Measurements from ENCODE around the gene RBPMS2. TPM values are rescaled to one million over a fixed set of nuclear protein-coding genes. Genes with fewer than 3 reads are reported as not detected.

RBPMS2 gene
- polyA plus RNA-seq, 1 donor from 2014 or later, result not detected

DNA sequence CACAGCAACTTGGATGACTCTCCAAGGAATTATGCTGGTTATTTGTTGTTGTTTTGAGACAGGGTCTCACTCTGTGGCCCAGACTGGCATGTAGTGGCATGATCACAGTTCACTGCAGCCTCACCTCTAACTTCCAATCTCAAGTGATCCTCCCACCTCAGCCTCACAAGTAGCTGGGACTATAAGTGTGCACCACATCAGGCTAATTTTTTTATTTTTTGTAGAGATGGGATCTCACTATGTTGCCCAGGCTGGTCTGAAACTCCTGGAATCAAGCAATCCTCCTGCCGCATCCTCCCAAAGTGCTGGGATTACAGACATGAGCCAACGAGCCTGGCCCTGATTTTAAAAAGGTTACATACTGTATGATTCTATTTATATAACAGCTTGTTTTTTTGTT is 63.0 kb downstream of the RBPMS2 start:
- H3K9ac ChIP-seq (ENCODE audit: low read length), result no peak overlapping the region
- H3K27me3 ChIP-seq (ENCODE audit: insufficient read depth, low read depth, low read length), result no peaks in the 10 kb centered on the region
- TF ChIP-seq EP300 (conservative IDR thresholded peaks at IDR 0.05; ENCODE audit: poor library complexity, severe bottlenecking), result no peak
- no peaks in the 10 kb centered on the region for H3F3A ChIP-seq (ENCODE audit: insufficient read depth, low read length, poor library complexity, severe bottlenecking)
- H2AFZ ChIP-seq (ENCODE audit: low read depth, low read length), result no peak overlapping the region
- H3K36me3 ChIP-seq (ENCODE audit: insufficient read depth, low read length), result no peaks in the 10 kb centered on the region
- no peak overlapping the region for H3K27ac ChIP-seq (ENCODE audit: low read length)
- H3K9me3 ChIP-seq (ENCODE audit: low read length), result no peaks in the 10 kb centered on the region
- H4K20me1 ChIP-seq (ENCODE audit: insufficient read depth), result no peaks in the 10 kb centered on the region
- H3K4me3 ChIP-seq (ENCODE audit: low read length), result no peak overlapping the region
- no peaks in the 10 kb centered on the region for H3K79me2 ChIP-seq (replicated peaks; ENCODE audit: insufficient read depth, low read length)
- H3K4me2 ChIP-seq (ENCODE audit: low read length), result no peak overlapping the region
- no peaks in the 10 kb centered on the region for H3K9me2 ChIP-seq (ENCODE audit: insufficient read depth, low read length)

GRCh38 chr15:64710676-64711428 is 64.5 kb downstream of the RBPMS2 start:
- TF ChIP-seq, protein P1, sequence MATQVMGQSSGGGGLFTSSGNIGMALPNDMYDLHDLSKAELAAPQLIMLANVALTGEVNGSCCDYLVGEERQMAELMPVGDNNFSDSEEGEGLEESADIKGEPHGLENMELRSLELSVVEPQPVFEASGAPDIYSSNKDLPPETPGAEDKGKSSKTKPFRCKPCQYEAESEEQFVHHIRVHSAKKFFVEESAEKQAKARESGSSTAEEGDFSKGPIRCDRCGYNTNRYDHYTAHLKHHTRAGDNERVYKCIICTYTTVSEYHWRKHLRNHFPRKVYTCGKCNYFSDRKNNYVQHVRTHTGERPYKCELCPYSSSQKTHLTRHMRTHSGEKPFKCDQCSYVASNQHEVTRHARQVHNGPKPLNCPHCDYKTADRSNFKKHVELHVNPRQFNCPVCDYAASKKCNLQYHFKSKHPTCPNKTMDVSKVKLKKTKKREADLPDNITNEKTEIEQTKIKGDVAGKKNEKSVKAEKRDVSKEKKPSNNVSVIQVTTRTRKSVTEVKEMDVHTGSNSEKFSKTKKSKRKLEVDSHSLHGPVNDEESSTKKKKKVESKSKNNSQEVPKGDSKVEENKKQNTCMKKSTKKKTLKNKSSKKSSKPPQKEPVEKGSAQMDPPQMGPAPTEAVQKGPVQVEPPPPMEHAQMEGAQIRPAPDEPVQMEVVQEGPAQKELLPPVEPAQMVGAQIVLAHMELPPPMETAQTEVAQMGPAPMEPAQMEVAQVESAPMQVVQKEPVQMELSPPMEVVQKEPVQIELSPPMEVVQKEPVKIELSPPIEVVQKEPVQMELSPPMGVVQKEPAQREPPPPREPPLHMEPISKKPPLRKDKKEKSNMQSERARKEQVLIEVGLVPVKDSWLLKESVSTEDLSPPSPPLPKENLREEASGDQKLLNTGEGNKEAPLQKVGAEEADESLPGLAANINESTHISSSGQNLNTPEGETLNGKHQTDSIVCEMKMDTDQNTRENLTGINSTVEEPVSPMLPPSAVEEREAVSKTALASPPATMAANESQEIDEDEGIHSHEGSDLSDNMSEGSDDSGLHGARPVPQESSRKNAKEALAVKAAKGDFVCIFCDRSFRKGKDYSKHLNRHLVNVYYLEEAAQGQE (IDR thresholded peaks at IDR 0.05; ENCODE audit: borderline replicate concordance), result no peak
- TF ChIP-seq RAD21 (conservative IDR thresholded peaks at IDR 0.05), result no peak
- no peak for TF ChIP-seq POLR2AphosphoS5 (IDR thresholded peaks at IDR 0.05)
- no peak for TF ChIP-seq EZH2 (IDR thresholded peaks at IDR 0.05; ENCODE audit: borderline replicate concordance, insufficient read depth, low read length, poor library complexity, severe bottlenecking)
- no peak for TF ChIP-seq EP300 (conservative IDR thresholded peaks at IDR 0.05; ENCODE audit: poor library complexity, severe bottlenecking)
- no peak for TF ChIP-seq SMC3 (conservative IDR thresholded peaks at IDR 0.05; ENCODE audit: poor library complexity)
- TF ChIP-seq MXI1 (conservative IDR thresholded peaks at IDR 0.05; ENCODE audit: poor library complexity, severe bottlenecking), result no peak
- no peak for TF ChIP-seq CTCF (IDR thresholded peaks at IDR 0.05; ENCODE audit: poor library complexity, severe bottlenecking)
- no peak for TF ChIP-seq TAF1 (IDR thresholded peaks at IDR 0.05; ENCODE audit: low read depth)
- no peaks in the 10 kb centered on the region for H4K20me1 ChIP-seq (ENCODE audit: insufficient read depth)
- H3K36me3 ChIP-seq (ENCODE audit: insufficient read depth, low read length), result no peaks in the 10 kb centered on the region

More at GRCh38 chr15:64710676-64711428, 64.5 kb downstream of the RBPMS2 start:
- Histone ChIP-seq H3K79me2 (replicated peaks; ENCODE audit: insufficient read depth, low read length) (no peaks in the 10 kb centered on the region), H3K9me3 (ENCODE audit: low read length) (no peaks in the 10 kb centered on the region), H3K4me3 (ENCODE audit: low read length) (no peak overlapping the region), H3K4me2 (ENCODE audit: low read length) (no peak overlapping the region), H3F3A (ENCODE audit: insufficient read depth, low read length, poor library complexity, severe bottlenecking) (no peaks in the 10 kb centered on the region), H3K9me2 (ENCODE audit: insufficient read depth, low read length) (no peaks in the 10 kb centered on the region), H3K9ac (ENCODE audit: low read length) (no peak overlapping the region), H2AFZ (ENCODE audit: low read depth, low read length) (no peak overlapping the region), H3K27me3 (ENCODE audit: insufficient read depth, low read depth, low read length) (no peaks in the 10 kb centered on the region), H3K27ac (ENCODE audit: low read length) (no peak overlapping the region)
